NCI-H1417 treated with DMSO at 0.1 percent for 48 hours (cell line): ENCODE measurements around the gene PITPNB.

Source experiments
- DNase-seq: peaks from one replicate; lab custom pipeline; 2025; lab: John Stamatoyannopoulos, UW

Gene PITPNB

GRCh38 chr22:27880778-27881394, 38.2 kb downstream of the PITPNB start:
- no peak for DNase-seq

DNA sequence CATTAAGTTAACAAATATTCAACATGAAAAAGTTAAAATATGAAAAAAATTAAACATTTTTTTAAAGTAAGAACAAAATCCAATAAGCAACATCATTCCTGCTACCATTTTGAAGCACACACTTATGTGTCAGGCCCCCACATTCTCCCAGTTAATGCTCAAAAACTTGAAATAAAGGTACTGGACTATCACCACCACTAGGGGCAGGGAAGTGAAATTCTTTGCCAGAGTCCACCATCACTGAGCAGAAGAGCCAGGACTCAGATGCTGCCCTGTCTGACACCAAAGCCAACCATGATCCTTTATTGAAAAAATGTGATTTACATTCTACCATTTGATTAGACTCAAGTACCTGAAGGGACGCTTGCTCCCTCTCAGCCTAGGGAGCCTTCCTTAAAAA, 39.1 kb downstream of the PITPNB start:
- no peak for DNase-seq

DNA sequence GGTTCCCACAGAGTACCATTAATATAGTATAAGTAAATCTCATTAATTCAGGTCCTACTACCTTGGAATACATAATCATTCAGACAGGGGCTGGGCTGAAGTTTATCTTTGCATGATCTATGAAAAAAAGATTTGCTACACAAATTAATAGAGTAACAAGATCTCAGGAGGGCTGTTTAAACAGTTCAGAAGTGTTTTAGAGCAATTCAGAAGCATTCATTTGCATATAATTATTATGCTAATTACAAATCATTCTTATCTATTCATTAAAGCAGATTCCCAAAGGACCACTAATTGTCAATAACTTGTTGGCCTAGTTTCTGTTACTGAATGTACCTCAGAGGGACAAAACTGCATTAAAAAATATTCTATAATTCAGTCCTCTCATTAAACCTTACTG, 40.5 kb downstream of the PITPNB start:
- no peak for DNase-seq

DNA sequence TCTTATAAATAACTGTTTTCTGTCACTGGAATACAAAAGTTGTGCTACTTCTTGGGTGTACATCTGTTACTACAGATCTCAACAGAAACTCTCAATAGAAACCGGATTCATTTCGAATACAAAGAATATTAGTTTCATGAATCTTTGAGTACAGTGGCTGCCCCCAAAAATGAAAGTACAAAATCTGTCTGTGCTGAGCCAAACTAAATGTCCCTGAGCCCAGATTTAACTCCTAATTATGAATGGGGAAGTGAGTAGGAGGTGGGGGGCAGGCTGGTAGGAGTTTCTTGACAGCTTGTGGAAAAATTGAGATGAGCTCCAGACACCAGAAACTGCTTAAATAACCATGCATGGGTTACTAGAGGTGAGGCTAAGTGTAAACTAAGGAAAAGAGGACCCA, 41.6 kb downstream of the PITPNB start:
- no peak for DNase-seq

DNA sequence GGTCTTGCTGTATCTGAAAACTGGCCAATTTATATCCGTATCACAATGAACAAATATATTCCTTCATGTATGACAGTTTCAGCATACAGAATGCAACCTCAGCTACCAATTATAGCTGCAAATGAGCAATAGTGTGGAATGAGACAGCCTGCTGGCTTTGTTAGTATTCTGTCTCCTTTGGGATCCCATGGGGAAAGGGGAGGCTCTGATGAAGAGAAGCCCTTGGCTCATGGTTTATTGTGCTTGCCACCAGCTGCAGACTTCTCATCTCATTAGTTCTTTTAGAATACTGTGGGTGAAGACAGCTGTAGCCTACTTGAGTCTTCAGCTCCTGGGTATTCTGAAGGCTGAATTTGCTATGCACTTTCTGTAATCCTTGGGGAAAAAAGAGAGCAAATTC, 42.4 kb downstream of the PITPNB start:
- no peak for DNase-seq

DNA sequence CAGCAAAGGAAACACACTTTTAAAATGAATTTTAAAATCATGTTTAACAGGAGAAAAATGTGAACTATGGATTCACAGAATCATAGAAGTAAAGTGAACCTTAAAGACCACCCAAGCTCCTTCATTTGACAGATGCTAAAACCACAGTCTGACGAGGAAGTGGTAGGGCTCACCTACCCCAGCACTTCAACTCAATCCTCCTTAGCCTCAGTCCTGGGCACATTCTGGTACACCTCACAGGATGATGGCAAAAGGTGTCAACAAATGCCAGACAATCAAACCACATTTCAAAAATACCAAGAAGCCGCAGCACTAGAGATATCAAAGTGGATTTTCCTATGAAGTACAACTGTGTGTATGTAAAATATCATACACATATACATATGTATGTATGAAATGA, 43.1 kb downstream of the PITPNB start:
- DNase-seq, result no peak

DNA sequence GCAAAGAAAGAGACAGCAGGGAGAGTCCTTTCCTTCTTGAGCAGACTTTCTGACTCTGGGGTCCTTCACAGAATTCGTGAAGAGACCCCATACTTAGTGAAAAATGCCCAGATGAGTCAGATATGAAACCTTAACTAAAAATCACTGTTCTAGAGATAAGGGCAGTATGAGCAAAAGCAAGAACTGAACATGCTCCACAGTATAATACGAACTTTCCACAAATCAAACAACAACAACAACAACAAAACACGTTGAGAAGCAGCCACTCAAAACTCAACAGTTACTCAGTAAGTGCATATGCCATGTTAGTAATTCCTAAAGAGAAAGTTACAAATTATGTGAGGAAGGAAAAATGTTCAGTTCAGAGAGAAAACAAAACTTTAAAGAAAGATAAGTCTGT, 44.3 kb downstream of the PITPNB start:
- no peak for DNase-seq

DNA sequence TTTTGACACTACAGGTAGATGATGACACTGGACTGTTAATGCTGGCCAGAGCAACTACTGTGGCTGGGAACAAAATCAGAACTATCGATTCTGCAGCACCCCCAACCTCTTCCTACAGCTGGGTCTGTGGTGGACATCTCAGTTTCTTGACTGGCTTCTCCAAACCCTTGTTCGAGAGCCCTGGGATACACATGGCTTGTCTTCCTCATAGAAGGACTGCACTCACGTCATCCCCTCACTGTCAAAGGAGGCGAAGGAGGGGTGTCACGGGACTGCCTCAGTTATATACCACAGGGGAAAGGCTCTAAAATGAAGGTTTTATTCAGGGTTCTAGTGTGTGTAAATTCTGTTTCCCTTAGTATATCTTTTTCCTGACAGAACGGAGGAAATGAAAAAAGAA, 44.9 kb downstream of the PITPNB start:
- DNase-seq, result no peak

GRCh38 chr22:27873472-27873871, 45.6 kb downstream of the PITPNB start:
- no peak for DNase-seq

DNA sequence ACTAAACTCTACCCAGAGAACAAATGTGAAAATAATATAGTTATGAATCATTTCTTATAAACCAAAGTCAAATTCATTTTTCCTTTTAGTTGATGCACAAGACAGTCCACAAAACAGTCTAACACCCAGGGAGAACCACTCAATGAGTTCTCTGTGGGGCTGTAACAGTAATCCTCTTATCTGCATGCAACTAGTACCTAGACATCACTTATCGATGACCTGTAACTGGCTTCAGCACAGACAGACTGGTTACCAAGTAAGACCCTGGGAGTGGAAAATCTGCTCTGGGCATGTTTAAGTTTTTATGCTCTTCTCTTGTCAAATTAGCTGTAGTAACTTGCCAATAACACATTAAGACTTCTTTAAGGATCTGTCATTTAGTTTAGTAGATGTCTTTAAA, 46.6 kb downstream of the PITPNB start:
- no peak for DNase-seq

DNA sequence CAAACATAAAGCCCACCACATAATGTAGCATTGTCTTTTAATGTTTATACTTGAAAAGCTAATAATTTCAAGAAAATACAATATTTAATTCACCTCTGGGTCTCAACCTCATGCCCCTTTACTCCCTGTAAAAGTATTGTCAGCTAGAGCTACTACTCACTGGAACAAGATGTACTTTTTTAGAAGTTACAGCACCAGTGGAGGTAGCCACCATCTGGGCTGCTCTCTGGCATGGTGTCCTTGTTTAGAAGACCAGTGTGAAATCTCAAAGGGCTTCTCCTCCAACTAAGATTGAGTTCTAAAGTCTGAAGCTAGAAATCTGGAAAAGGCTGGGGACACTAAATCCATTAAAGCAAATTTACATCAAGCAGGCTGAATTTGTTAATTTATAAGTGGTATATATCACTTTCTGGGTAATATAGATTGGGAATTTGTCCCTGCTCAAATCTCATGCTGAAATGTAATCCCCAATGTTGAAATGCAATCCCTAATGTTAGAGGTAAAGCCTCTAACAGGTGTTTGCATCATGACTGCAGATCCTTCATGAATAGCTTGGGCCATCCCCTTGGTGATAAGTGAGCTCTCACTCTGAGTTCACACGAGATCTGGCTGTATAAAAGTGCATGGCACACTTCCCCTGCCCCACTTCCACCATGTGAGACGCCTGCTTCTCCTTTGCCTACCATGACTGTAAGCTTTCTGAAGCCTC, 47.6 kb downstream of the PITPNB start:
- DNase-seq, result no peak

GRCh38 chr22:27870234-27871191, 48.5 kb downstream of the PITPNB start:
- DNase-seq, result no peak

GRCh38 chr22:27868732-27869282, 50.2 kb downstream of the PITPNB start:
- no peak for DNase-seq

DNA sequence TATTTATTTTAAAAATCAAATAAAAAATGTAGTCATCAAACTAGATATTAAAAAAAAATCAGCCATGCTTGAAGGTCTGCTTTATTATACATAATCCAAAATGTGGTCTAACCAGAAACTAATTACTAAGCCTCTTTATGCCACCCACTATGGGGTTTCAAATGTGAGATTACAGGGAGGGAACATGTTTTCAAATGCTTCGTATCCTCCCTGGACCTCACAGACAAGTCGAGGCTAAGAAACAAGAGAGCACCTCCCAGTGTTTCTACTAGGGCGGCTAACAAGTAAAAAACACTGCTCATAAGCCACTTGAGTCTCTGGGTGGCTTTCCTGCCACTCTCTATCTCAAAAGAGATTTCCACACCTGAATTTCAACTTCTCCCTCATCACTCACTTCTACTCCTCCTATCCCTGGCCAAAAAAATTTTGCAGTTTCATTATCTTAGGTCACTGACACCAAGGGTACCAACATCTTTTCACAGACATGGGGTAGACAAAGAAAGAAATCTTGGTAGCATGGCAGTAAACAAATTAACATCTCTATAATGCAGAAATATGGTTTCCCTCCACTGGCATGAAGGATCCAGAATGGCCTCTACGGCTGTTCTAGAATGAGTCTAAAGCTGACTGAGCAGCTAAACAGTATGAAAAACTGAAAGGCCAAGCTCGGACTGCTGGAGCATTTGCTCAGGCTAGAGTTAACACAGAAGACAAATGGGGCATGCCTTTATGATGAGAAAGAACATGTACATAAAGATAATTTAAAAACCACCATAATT, 50.9 kb downstream of the PITPNB start:
- DNase-seq, result no peak

- no peak for DNase-seq
Observed at GRCh38 chr22:27867085-27867952, 51.7 kb downstream of the PITPNB start.

DNA sequence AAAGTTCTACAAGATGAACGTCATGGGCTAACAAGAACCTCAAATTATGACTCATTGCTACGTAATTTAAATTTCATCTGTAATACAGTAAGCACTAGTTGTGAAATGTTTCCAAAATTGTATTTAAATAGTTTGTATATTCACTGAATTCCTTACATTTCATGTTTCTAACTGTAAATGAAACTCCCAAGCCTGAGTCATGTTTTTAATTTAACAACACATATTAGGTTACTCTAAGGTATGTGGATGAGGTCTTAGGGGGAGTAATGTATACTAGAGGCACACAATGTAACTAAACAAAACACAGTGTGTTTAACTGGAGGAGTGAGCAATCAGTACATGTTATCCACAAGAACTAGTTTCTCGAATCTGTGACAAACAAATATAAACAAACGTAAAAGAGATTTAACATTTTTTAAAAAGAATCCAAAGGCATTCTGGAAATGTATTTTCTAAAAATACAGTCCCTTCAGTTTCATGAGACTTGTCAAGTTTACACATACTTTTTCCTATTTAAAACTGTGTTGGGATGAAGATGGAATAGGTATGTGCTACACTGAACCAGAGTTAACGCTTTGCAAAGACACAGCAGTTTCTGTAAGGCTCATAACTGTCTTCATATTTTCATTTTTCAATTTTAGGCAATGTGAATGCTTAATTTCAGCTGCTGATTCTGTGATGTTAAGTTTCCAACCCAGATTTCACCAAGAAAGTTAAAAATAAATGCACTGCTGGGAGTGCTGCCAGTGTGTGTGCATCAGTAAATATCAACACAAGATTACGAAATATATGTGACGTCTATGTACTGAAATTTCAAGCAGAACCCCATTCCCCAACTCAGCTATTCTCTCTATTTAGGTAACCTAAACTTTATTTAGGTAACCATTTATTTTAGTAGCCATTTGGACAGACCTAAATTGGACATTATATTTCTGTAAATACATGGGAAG, 52.6 kb downstream of the PITPNB start:
- DNase-seq, result no peak

- DNase-seq, result no peak
Observed at GRCh38 chr22:27865496-27865895, 53.6 kb downstream of the PITPNB start.

DNA sequence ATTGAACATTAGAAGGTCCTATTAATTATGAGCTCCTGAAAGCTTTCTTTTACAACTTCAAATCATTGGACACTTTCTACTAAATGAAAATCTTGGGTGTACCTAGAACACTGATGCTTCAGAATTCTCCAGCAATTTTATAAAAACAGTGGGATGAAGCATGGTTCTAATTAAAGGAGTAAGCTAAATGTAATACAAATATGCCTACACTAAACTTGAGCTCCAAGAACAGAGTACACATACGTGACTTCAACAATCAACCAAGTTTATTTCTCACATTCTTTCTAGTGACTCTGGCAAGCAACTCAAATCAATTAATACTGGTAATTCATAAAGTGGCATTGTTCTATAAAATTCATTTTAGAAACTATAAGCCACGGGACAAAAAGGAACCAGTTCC, 55.5 kb downstream of the PITPNB start:
- no peak for DNase-seq

DNA sequence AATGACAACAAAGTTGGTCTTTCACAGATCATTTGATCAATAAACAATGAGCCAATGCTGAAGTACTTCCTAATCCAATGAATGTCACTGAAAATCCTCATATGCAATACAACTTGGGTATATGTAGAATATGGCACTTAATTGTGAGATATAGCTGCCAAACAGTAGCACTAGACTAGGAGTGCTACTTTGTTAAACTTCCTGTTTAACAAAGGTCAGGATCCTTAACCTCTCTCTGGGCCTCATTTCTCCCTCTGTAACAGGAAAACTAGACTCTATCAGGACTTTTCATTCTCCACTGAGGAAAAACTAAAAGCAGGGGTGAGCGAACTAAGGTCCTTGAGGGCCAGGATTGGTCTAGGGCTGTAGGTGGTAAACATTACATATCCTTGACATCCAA, 56.1 kb downstream of the PITPNB start:
- DNase-seq, result no peak

DNA sequence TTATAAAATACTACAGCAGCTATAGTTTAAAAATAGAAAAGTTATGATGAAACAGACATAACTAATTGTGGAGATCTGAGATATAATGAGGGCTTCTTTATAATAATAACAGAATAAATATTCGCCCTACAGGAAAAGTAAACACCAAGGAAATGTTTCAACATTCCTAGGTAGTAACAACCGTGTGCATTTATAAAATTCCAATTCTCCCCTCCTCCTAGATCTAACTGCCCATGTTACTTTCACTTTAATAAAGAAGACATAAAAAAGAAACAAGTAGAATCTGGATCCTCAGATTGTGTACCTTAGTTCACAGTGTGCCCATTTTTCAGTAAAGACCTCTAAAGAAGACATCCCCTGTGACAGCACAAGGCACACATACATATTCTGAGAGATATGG, 59.7 kb downstream of the PITPNB start:
- no peak for DNase-seq
